Activated naive CD4-positive, alpha-beta T cell treated with anti-CD3 and anti-CD28 coated beads, Interleukin-2, amount 10 ng/mL, durations not matched to agents 7 days and 5 days (primary cell): Measurements from ENCODE around the gene CHMP4B.

ENCODE experiments used
- CTCF ChIA-PET: fragments of 350-600 bp; sonication (Branson Sonifier 250); formaldehyde crosslinking; loops from one replicate; lab custom pipeline; 2021; ENCODE audit warnings: antibody characterized with exemption; lab: Charles Lee
- DNase-seq: peaks from one replicate; pipeline ENCODE4 v3.0.0-alpha.2; 2020
- H3K27ac Mint-ChIP-seq: one replicate; pipeline ENCODE4 v1.8.0; 2021; ENCODE audit warnings: mild to moderate bottlenecking, moderate library complexity, mixed read lengths
- H3K27me3 Mint-ChIP-seq: one replicate; pipeline ENCODE4 v1.8.0; 2021; ENCODE audit warnings: mild to moderate bottlenecking, mixed read lengths
- H3K36me3 Mint-ChIP-seq: one replicate; pipeline ENCODE4 v1.8.0; 2021; ENCODE audit warnings: mixed read lengths
- H3K4me1 Mint-ChIP-seq: one replicate; pipeline ENCODE4 v1.8.0; 2021; ENCODE audit warnings: mixed read lengths
- H3K4me3 Mint-ChIP-seq: one replicate; pipeline ENCODE4 v1.8.0; 2021; ENCODE audit warnings: mild to moderate bottlenecking, moderate library complexity, mixed read lengths
- H3K9me3 Mint-ChIP-seq: one replicate; pipeline ENCODE4 v1.8.0; 2021; ENCODE audit warnings: mixed read lengths

Gene CHMP4B

GRCh38 chr20:33829636-33830035 lies 18.5 kb downstream of the CHMP4B start:
- no peaks in the 10 kb centered on the region for H3K27me3 Mint-ChIP-seq
- CTCF ChIA-PET: no interaction called here

GRCh38 chr20:33830371-33830770 lies 19.2 kb downstream of the CHMP4B start:
- Mint-ChIP-seq H3K36me3 (peaks cover 43% of the 10 kb centered on the region), H3K9me3 (no peaks in the 10 kb centered on the region), H3K27ac (no peak overlapping the region), H3K27me3 (no peaks in the 10 kb centered on the region), H3K4me3 (no peak overlapping the region), H3K4me1 (peaks cover 60% of the 10 kb centered on the region)
- CTCF ChIA-PET: no interaction called here
- no peak for DNase-seq

More at GRCh38 chr20:33829636-33830035, 18.5 kb downstream of the CHMP4B start:
- H3K9me3 Mint-ChIP-seq: no peaks in the 10 kb centered on the region
- peaks cover 40% of the 10 kb centered on the region for H3K36me3 Mint-ChIP-seq
- no peak overlapping the region for H3K4me3 Mint-ChIP-seq
- no peak overlapping the region for H3K27ac Mint-ChIP-seq
- DNase-seq: no peak
- peaks cover 63% of the 10 kb centered on the region for H3K4me1 Mint-ChIP-seq

- CTCF ChIA-PET: no interaction called here
- peaks cover 45% of the 10 kb centered on the region for H3K36me3 Mint-ChIP-seq
- H3K27ac Mint-ChIP-seq: no peak overlapping the region
- DNase-seq: no peak
- no peaks in the 10 kb centered on the region for H3K9me3 Mint-ChIP-seq
- H3K4me3 Mint-ChIP-seq: no peak overlapping the region
- peaks cover 55% of the 10 kb centered on the region for H3K4me1 Mint-ChIP-seq
- H3K27me3 Mint-ChIP-seq: no peaks in the 10 kb centered on the region
Measured at GRCh38 chr20:33832103-33832804, 21.1 kb downstream of the CHMP4B start.

- DNase-seq: no peak
- H3K4me3 Mint-ChIP-seq: no peak overlapping the region
- peaks cover 41% of the 10 kb centered on the region for H3K36me3 Mint-ChIP-seq
- peak overlapping the region; percentile 13 for H3K27ac Mint-ChIP-seq
- CTCF ChIA-PET: no interaction called here
- H3K27me3 Mint-ChIP-seq: no peaks in the 10 kb centered on the region
- H3K4me1 Mint-ChIP-seq: peaks cover 56% of the 10 kb centered on the region
- H3K9me3 Mint-ChIP-seq: no peaks in the 10 kb centered on the region
Measured at GRCh38 chr20:33833333-33833732, 22.2 kb downstream of the CHMP4B start.

- Mint-ChIP-seq H3K27ac (no peak overlapping the region), H3K9me3 (no peaks in the 10 kb centered on the region), H3K27me3 (no peaks in the 10 kb centered on the region), H3K4me3 (no peak overlapping the region), H3K4me1 (peaks cover 57% of the 10 kb centered on the region), H3K36me3 (peaks cover 42% of the 10 kb centered on the region)
- DNase-seq: no peak
- CTCF ChIA-PET: no interaction called here
Measured at GRCh38 chr20:33835615-33836172, 24.5 kb downstream of the CHMP4B start.

- Mint-ChIP-seq H3K27me3 (no peaks in the 10 kb centered on the region), H3K9me3 (no peaks in the 10 kb centered on the region), H3K27ac (no peak overlapping the region), H3K4me1 (peaks cover 63% of the 10 kb centered on the region), H3K36me3 (peaks cover 46% of the 10 kb centered on the region), H3K4me3 (no peak overlapping the region)
- DNase-seq: no peak
- CTCF ChIA-PET: no interaction called here
Measured at GRCh38 chr20:33836277-33836676, 25.1 kb downstream of the CHMP4B start.

- DNase-seq: no peak
- H3K9me3 Mint-ChIP-seq: no peaks in the 10 kb centered on the region
- no peaks in the 10 kb centered on the region for H3K27me3 Mint-ChIP-seq
- CTCF ChIA-PET: interaction anchor here (1.0 kb wide), 2 partner anchors 26 to 45 kb away, joined by 3 to 6 read pairs; partner anchors contain the start of gene CHMP4B
- H3K4me1 Mint-ChIP-seq: peaks cover 69% of the 10 kb centered on the region
- no peak overlapping the region for H3K4me3 Mint-ChIP-seq
- peak overlapping the region; percentile 75 for H3K27ac Mint-ChIP-seq
- peaks cover 45% of the 10 kb centered on the region for H3K36me3 Mint-ChIP-seq
Measured at GRCh38 chr20:33837096-33837830, 26.1 kb downstream of the CHMP4B start.

GRCh38 chr20:33838035-33838864 lies 27.1 kb downstream of the CHMP4B start:
- CTCF ChIA-PET: interaction anchor here (1.0 to 1.6 kb wide), 4 partner anchors 11 to 76 kb away, joined by 3 to 6 read pairs (median 5); no protein-coding TSS in a partner anchor

GRCh38 chr20:33839591-33839990 lies 28.4 kb downstream of the CHMP4B start:
- H3K4me3 Mint-ChIP-seq: no peak overlapping the region
- H3K27me3 Mint-ChIP-seq: no peaks in the 10 kb centered on the region
- no peak overlapping the region for H3K27ac Mint-ChIP-seq
- no peak for DNase-seq
- CTCF ChIA-PET: interaction anchor here (1.0 to 1.6 kb wide), 4 partner anchors 10 to 75 kb away, joined by 3 to 5 read pairs (median 4); no protein-coding TSS in a partner anchor
- peaks cover 81% of the 10 kb centered on the region for H3K4me1 Mint-ChIP-seq
- H3K9me3 Mint-ChIP-seq: no peaks in the 10 kb centered on the region
- H3K36me3 Mint-ChIP-seq: peaks cover 36% of the 10 kb centered on the region

More at GRCh38 chr20:33838035-33838864, 27.1 kb downstream of the CHMP4B start:
- Mint-ChIP-seq H3K4me1 (peaks cover 77% of the 10 kb centered on the region), H3K4me3 (no peak overlapping the region), H3K9me3 (no peaks in the 10 kb centered on the region), H3K27me3 (no peaks in the 10 kb centered on the region), H3K27ac (peak overlapping the region; percentile 75), H3K36me3 (peaks cover 40% of the 10 kb centered on the region)
- DNase-seq: peak; percentile 27

GRCh38 chr20:33840160-33840559 lies 29.0 kb downstream of the CHMP4B start:
- Mint-ChIP-seq H3K27ac (no peak overlapping the region), H3K4me3 (no peak overlapping the region), H3K4me1 (peaks cover 85% of the 10 kb centered on the region), H3K36me3 (peaks cover 31% of the 10 kb centered on the region), H3K9me3 (no peaks in the 10 kb centered on the region), H3K27me3 (no peaks in the 10 kb centered on the region)
- no peak for DNase-seq
- CTCF ChIA-PET: interaction anchor here (1.1 to 1.6 kb wide), 2 partner anchors 9 to 22 kb away, joined by 3 to 5 read pairs; no protein-coding TSS in a partner anchor

GRCh38 chr20:33840759-33841435 lies 29.7 kb downstream of the CHMP4B start:
- CTCF ChIA-PET: interaction anchor here (1.1 kb wide), 1 partner anchor 21 kb away, joined by 3 read pairs; no protein-coding TSS in a partner anchor
- H3K27ac Mint-ChIP-seq: peak overlapping the region; percentile 36
- no peaks in the 10 kb centered on the region for H3K27me3 Mint-ChIP-seq
- peaks cover 93% of the 10 kb centered on the region for H3K4me1 Mint-ChIP-seq
- H3K36me3 Mint-ChIP-seq: peaks cover 28% of the 10 kb centered on the region
- no peak for DNase-seq
- no peaks in the 10 kb centered on the region for H3K9me3 Mint-ChIP-seq
- H3K4me3 Mint-ChIP-seq: no peak overlapping the region

- no peak overlapping the region for H3K27ac Mint-ChIP-seq
- H3K9me3 Mint-ChIP-seq: no peaks in the 10 kb centered on the region
- peaks cover 26% of the 10 kb centered on the region for H3K36me3 Mint-ChIP-seq
- CTCF ChIA-PET: no interaction called here
- no peak for DNase-seq
- no peaks in the 10 kb centered on the region for H3K27me3 Mint-ChIP-seq
- no peak overlapping the region for H3K4me3 Mint-ChIP-seq
- H3K4me1 Mint-ChIP-seq: peaks cover 96% of the 10 kb centered on the region
Measured at GRCh38 chr20:33841436-33841799, 30.3 kb downstream of the CHMP4B start.

GRCh38 chr20:33842346-33842745 lies 31.2 kb downstream of the CHMP4B start:
- Mint-ChIP-seq H3K4me3 (no peak overlapping the region), H3K9me3 (no peaks in the 10 kb centered on the region), H3K36me3 (peaks cover 34% of the 10 kb centered on the region), H3K4me1 (peaks cover 96% of the 10 kb centered on the region), H3K27ac (no peak overlapping the region), H3K27me3 (no peaks in the 10 kb centered on the region)
- CTCF ChIA-PET: no interaction called here
- no peak for DNase-seq
